Upper lobe of right lung (tissue), 1 donor: ENCODE measurements around the gene TRABD2B. TPM values are rescaled to one million over a fixed set of nuclear protein-coding genes. Genes with fewer than 3 reads are reported as not detected.

Experiments
- ATAC-seq: fragments of 200-7000 bp; cut with Tn5 transposase; one replicate; pipeline ENCODE4 v1.9.1; 2020; ENCODE audit warnings: mild to moderate bottlenecking, moderate library complexity
- DNase-seq: peaks from one replicate; pipeline ENCODE4 v3.0.0-alpha.2; 2020
- H3K27ac ChIP-seq: fragments of 200-600 bp; one replicate; pipeline ENCODE4 v1.8.0; 2022
- H3K27me3 ChIP-seq: fragments of 200-600 bp; one replicate; pipeline ENCODE4 v1.8.0; 2022; ENCODE audit warnings: mild to moderate bottlenecking
- H3K36me3 ChIP-seq: fragments of 200-600 bp; one replicate; pipeline ENCODE4 v1.8.0; 2022
- H3K4me1 ChIP-seq: fragments of 200-600 bp; one replicate; pipeline ENCODE4 v1.8.0; 2022
- H3K4me3 ChIP-seq: fragments of 200-600 bp; one replicate; pipeline ENCODE4 v1.8.0; 2022; ENCODE audit warnings: mild to moderate bottlenecking
- H3K9me3 ChIP-seq: fragments of 200-600 bp; one replicate; pipeline ENCODE4 v1.8.0; 2022
- intact Hi-C: fragments of 100-400 bp; cut with DNase I; formaldehyde crosslinking; loops from one replicate; pipeline ENCODE4 v1.11.0; 2022
- total RNA-seq: library from RNA; stranded (reverse); fragmentation: NEBNext Ultra II Directional; extraction: Animal tissue kit (Norgen Biotek cat#: 25700); gene quantifications from one replicate; pipeline ENCODE4 v1.2.1, GENCODE V29; 2021
- TF ChIP-seq, protein P1 (sequence below): fragments of 200-600 bp; IDR thresholded peaks from one replicate; pipeline ENCODE4 v1.8.0; 2022; ENCODE audit warnings: antibody characterized with exemption
- donor health status: DM: no; HTN: yes; CAD: no; lungs with severe emphysema.

Gene TRABD2B
- total RNA-seq, 1 donor from 2014 or later: 1.2 TPM

DNA sequence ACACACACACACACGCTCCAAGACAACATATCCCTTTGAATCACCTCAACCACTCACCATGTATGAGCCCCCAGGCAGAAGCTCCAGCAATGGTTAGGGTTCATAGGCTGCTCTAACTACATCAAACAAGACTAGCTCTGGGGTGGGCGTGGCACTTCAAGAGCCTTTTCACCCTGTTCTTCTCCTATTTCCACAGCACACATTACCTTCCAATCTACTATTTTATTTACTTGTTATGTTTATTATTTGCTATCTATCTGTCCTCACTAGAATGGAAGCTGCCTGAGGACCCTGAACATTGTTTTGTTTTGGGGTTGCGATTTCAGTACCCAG lies 28.7 kb downstream of the TRABD2B start:
- H3K27ac ChIP-seq: no peak overlapping the region
- ATAC-seq (no peak), DNase-seq (no peak)
- intact Hi-C loops: no loop called here
- no peaks in the 10 kb centered on the region for H3K27me3 ChIP-seq
- H3K36me3 ChIP-seq: no peaks in the 10 kb centered on the region
- no peak overlapping the region for H3K4me3 ChIP-seq
- TF ChIP-seq, protein P1, sequence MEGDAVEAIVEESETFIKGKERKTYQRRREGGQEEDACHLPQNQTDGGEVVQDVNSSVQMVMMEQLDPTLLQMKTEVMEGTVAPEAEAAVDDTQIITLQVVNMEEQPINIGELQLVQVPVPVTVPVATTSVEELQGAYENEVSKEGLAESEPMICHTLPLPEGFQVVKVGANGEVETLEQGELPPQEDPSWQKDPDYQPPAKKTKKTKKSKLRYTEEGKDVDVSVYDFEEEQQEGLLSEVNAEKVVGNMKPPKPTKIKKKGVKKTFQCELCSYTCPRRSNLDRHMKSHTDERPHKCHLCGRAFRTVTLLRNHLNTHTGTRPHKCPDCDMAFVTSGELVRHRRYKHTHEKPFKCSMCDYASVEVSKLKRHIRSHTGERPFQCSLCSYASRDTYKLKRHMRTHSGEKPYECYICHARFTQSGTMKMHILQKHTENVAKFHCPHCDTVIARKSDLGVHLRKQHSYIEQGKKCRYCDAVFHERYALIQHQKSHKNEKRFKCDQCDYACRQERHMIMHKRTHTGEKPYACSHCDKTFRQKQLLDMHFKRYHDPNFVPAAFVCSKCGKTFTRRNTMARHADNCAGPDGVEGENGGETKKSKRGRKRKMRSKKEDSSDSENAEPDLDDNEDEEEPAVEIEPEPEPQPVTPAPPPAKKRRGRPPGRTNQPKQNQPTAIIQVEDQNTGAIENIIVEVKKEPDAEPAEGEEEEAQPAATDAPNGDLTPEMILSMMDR: no peak
- no peaks in the 10 kb centered on the region for H3K9me3 ChIP-seq
- H3K4me1 ChIP-seq: no peaks in the 10 kb centered on the region

DNA sequence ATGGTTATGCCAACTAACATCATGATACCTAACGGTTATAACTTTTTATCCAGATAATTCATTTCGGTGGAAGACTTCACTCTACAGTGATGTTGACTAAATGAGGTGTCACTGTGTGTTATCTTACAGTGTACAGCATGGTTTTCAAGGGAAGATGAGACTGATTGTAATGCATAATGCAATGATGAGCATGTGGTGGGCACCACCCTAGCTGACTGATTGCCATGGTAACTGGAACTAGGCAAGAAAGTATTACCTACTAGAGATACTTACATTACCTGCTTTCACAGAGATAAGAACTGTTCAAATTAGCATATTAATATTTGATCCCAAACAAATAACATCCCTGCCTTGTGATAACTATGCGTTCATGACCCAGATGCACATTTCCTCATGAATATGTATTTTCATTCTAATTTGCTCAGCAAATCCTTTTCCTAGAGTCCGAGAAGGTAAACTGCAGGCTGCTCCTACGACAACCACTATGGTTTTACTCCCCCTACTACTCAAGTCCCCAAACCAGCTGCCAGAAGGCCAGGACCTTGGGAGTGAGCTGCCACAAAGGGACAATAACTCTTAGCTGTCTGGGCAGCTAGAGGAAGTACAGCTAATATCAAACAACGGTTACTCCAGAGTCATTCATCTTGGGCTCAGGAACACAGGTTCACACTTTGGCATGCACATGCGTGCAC lies 29.2 kb downstream of the TRABD2B start:
- no peaks in the 10 kb centered on the region for H3K4me1 ChIP-seq
- intact Hi-C loops: no loop called here
- ATAC-seq (no peak), DNase-seq (no peak)
- no peaks in the 10 kb centered on the region for H3K27me3 ChIP-seq
- H3K27ac ChIP-seq: no peak overlapping the region
- no peaks in the 10 kb centered on the region for H3K36me3 ChIP-seq
- no peak overlapping the region for H3K4me3 ChIP-seq
- TF ChIP-seq, protein P1: no peak
- no peaks in the 10 kb centered on the region for H3K9me3 ChIP-seq

GRCh38 chr1:47965816-47966215 lies 31.4 kb downstream of the TRABD2B start:
- intact Hi-C loops: no loop called here
- ATAC-seq (peak; percentile 12), DNase-seq (no peak)
- no peaks in the 10 kb centered on the region for H3K4me1 ChIP-seq
- no peaks in the 10 kb centered on the region for H3K36me3 ChIP-seq
- H3K27me3 ChIP-seq: no peaks in the 10 kb centered on the region
- no peaks in the 10 kb centered on the region for H3K9me3 ChIP-seq
- no peak overlapping the region for H3K27ac ChIP-seq
- H3K4me3 ChIP-seq: no peak overlapping the region
- TF ChIP-seq, protein P1: no peak

DNA sequence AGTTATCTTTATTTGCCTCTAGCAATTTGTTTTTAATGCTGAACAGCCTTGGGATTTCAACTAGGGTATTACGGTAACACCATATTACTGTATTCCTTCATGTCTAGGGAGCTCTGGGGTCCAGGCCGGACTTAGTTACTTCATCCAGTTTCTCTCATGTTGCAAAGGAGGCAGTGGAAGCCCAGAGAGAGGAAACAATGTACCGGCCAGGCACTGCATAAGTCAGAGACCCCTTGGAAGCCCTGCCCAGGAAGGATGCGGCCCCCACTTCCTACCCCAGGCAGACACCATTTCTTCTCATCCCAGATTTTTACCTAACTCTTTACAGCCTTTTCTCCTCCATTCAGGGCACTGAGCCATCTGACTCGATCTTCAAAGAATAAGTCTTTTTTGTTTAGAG lies 32.5 kb downstream of the TRABD2B start:
- Histone ChIP-seq H3K9me3 (no peaks in the 10 kb centered on the region), H3K27me3 (no peaks in the 10 kb centered on the region), H3K4me1 (no peaks in the 10 kb centered on the region), H3K27ac (no peak overlapping the region), H3K36me3 (no peaks in the 10 kb centered on the region), H3K4me3 (no peak overlapping the region)
- intact Hi-C loops: no loop called here
- TF ChIP-seq, protein P1: no peak
- no peak for ATAC-seq
- DNase-seq: no peak

DNA sequence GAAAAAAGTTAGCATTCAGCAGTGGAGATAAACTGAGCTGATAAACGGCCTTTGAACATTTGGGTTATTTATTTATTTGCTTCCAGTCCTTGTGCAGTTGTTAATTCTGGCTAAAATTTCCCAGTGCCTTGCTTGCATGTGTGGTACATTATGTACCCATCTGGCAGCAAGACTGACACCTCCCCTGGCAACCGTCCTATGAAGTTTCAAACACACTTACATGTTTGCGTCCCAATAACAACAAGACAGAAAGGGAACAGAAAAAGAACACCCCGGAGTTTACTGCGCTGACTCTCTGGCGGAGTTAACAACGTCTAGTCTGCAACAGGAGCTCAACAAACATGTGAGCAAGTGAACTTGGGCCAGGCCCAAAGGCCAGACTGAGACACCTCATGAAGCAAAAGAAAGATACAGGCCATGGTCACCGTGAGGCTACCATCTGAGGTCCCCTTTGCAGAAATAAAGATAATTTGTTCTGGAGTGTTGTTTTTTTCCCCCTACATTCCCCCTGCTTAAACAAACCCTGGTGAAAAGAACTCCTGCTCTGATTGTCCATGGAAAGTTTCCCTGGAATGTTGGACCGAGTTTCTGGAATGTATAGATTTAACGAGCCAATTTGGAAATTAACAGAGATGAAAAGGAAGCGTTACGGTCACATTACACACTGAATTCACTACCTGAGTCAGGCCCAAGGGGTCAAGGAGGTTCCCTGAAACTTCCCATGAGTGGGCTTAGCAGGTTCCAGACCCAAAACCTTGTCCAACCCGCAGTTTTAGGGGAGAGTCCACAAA lies 33.4 kb downstream of the TRABD2B start:
- Histone ChIP-seq H3K9me3 (no peaks in the 10 kb centered on the region), H3K4me1 (no peaks in the 10 kb centered on the region), H3K27me3 (no peaks in the 10 kb centered on the region), H3K27ac (peak overlapping the region; percentile 11), H3K36me3 (no peaks in the 10 kb centered on the region), H3K4me3 (no peak overlapping the region)
- TF ChIP-seq, protein P1: no peak
- intact Hi-C loops: no loop called here
- no peak for ATAC-seq
- no peak for DNase-seq
